D721Med (cell line): ENCODE results near the gene PRDM11.

ENCODE experiments used
- DNase-seq: peaks from one replicate; pipeline ENCODE4 v3.0.0; 2011; ENCODE audit warnings: low spot score; ENCODE audit not compliant: insufficient read length
- FAIRE-seq: peaks from 2 replicates; lab custom pipeline; 2011; peaks lifted over from hg19 to GRCh38; lab: Jason Lieb, UNC
- TF ChIP-seq, protein P1 (sequence below): IDR thresholded peaks from 2 replicates; pipeline ENCODE4 v1.5.1; 2012; ENCODE audit warnings: mild to moderate bottlenecking, control low read depth; ENCODE audit not compliant: insufficient read depth; ENCODE audit errors: missing control alignments

Gene PRDM11

DNA sequence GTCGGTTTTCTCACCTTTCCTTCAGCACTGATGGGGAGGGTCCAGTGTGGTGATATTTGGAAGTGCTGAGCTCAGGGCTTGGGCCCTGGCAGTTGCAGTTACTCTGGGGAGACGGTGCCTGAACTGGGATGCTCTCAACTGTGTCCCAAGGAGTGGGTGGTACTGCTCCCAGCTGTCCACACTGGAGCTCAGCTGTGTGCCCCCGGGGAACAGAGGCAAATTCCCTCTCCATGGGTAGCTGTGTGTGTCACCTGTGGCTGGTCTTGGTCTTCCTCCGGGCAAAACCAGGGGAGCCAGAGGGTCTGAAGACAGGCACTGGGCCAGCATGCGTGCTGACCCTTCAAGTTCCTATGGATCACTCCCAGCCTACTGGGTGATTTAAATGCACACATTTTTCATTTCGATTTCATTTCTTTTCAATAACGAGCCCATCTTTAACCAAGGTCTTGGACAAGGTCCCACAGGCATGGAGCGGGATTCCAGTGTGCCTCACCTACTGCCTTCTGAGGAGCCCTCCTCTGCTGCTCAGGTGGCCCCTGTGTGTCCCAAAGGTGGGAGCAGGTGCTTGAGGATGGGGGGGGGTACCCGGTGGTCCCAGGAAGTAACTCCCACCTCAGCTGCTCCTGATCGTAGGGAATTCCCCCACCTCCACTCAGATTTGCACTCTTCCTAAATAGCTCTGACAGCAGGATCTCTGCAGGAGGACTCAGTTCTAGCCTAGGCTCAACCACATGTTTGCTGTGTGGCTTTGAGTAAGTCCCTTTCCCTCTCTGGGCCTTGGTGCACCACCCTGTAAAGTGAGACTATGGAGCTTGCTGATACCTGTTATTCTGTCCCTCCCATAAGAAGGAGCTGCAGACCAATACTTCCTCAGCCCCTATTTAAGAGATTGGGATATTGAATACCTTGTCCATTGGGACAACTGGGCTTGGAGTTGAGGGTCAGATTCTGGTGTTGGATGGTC lies 16.8 kb downstream of the PRDM11 start:
- DNase-seq (no peak), FAIRE-seq (no peak)
- TF ChIP-seq, protein P1, sequence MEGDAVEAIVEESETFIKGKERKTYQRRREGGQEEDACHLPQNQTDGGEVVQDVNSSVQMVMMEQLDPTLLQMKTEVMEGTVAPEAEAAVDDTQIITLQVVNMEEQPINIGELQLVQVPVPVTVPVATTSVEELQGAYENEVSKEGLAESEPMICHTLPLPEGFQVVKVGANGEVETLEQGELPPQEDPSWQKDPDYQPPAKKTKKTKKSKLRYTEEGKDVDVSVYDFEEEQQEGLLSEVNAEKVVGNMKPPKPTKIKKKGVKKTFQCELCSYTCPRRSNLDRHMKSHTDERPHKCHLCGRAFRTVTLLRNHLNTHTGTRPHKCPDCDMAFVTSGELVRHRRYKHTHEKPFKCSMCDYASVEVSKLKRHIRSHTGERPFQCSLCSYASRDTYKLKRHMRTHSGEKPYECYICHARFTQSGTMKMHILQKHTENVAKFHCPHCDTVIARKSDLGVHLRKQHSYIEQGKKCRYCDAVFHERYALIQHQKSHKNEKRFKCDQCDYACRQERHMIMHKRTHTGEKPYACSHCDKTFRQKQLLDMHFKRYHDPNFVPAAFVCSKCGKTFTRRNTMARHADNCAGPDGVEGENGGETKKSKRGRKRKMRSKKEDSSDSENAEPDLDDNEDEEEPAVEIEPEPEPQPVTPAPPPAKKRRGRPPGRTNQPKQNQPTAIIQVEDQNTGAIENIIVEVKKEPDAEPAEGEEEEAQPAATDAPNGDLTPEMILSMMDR: no peak

DNA sequence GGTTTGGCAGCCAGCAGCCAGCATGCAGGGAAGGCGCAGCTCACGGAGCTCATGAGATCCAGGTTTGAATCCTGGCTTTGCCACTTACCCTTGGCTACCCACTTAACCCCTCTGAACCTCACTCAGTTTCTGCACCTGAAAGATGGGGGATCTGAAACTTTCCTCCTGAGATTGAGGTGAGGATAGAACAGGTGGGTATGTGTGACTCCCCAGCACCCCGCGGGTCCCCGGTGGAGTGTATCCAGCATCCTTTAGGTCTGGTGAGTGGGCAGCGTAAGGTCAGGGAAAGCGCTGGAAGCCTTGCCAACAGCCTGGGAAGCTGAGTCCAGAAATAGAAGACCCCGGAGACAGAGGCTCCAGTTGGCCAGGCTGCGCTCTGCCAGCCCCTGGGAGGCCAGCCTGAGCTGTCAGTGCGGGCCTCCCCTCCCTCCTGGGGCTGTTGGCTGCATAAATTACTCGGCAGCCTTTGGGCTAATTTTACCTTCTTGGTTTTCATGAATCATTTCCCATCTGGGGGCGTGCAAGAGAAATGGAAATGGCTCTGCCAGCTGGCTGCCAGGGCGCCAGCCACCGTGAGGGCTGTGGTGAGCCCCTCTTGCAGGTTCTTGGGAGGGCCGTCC lies 17.6 kb downstream of the PRDM11 start:
- DNase-seq (no peak), FAIRE-seq (no peak)
- TF ChIP-seq, protein P1: no peak

DNA sequence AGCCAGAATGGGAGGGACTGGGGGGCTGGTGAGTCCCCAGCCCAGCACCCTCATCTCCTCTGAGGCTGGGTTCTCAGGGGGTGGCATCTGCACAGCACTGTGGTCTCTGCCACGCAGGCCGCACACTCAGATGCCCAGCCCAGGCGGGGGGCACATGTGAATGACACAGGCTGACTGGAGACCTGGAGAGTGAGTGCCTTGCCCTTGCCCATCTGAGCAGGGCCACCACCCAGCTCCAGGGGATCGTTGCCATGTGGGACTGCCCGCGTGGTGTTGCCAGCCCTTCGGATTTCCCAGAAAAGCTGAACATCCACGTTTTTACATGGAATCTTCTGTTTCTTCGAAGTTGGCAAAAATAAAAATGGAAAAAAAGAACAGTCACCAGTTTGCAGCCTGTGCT lies 18.9 kb downstream of the PRDM11 start:
- FAIRE-seq: no peak
- DNase-seq: no peak
- TF ChIP-seq, protein P1: no peak

DNA sequence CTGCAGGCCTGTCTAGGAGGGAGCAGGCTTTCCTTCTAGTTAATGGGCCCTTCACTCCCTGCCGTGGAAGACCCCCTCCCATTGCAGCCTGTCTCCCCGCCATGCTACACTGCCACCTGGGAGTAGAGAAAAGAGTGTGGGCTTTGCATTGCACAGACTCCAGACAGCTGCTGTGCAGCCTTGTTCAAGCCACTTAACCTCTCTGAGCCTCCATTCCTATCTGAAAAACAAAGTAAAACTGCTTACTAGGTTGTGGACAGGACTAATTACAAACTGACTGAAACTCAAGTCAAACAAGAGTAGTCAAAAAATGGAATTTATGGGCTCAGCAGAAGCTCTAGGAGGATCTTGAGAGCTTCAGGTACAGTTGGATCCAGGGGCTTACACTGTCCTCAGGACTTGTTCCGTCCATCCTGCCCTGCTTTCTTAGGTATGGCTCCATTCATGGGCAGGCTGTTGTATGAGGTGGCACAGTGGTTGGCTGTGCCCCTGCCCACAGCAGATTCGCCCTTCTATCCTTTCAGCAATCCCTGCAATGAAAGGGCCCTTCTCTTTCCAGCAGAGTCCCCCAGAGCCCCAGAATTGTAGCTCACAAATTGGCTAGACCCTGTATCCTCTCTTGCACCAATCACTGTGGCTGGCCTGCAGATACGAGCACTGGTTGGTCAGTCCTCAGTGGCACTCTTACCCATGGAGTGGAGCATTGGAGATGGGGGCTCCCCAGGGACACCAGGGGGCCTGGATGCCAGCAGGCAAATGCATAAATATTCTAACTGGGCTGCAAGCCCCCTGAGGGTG lies 19.6 kb downstream of the PRDM11 start:
- DNase-seq (no peak), FAIRE-seq (no peak)
- TF ChIP-seq, protein P1: no peak

DNA sequence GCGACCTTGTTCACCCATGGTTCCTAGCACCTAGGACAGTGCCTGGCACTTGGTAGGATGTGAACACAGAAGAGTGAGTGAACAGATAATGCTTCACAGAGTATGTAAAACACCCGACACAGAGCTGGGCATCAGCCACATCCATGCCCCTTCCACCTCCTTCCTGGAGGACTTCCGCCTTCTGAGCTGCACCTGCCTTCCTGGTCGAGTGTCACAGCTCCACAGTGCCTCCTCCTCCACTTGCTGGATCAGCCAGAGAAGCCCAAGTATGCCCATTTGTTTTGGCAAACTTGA lies 20.1 kb downstream of the PRDM11 start:
- FAIRE-seq (no peak), DNase-seq (no peak)
- TF ChIP-seq, protein P1: no peak

DNA sequence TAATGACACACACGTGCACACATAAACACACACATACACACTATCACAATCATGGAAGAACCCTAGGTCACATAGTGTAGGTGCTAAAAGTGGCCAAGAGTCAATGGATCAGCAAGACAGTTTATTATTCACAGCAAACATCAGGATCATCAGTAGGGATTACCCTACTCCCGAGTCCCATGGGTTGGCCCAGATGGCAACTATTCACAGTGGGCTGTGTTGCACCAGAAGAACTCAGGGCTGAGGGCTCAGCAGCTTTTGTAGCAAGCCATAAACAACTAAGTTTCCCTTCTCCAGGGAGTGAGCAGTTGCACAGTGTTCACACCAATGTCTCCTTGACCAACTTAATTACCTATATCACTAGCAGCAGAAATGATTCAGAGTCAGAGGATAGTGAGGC lies 20.8 kb downstream of the PRDM11 start:
- TF ChIP-seq, protein P1: no peak
- DNase-seq: no peak
- no peak for FAIRE-seq
